K562 treated with DMSO at 1 percent for 4 hours (cell line): ENCODE data around the gene CDC42EP5. TPM values are rescaled to one million over a fixed set of nuclear protein-coding genes. Genes with fewer than 3 reads are reported as not detected.

Experiments used
- total RNA-seq: library from RNA; unstranded; fragments of 300-600 nt; gene quantifications from 2 replicates; pipeline ENCODE4 v1.2.3, GENCODE V29; 2022; ENCODE audit not compliant: insufficient read depth

Gene CDC42EP5
- 3.0 TPM in 1 of 2 replicates, not detected in the other for total RNA-seq

DNA sequence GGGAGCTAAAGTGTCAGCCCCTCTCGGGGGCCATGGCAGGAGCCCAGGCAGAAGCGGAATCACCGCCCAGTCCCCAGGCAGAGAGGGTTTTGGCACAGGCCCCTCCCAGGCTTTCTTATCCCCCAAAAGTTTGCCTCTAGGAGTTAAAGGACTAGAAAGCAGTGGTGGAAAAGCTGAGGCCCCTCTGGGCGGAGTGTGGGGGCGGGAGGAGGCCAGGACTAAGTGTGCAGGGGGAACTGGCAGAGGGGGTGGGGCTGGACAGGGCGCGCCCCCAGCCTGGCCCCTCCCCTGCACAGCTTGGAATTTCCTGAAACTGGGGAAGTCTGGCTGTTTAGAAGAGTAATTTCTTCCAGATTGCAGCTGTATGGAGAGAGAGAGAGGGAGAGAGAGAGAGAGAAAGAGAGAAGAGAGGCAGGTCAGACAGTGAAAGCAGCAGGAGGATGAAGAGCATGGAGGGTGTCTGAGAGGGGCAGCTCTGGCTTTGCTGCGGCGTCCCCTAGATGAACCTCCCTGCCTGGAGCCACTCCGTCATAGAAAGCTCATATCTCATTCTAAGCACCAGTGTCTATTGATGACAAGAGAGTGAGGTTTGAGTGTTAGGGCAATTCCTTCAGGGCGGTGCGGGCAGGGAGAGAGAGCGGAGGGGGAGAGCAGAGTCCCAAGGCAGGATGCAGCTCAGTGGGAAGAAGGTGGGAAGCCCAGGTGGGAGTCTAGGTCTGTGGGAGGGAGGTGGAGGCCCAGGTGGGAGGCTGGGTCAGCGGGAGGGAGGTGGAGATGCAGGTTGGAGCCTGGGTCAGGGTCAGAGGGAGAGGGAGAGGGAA lies at the start of gene CDC42EP5:
TSS of gene CDC42EP5 (minus strand) at position 226 of the 821 bp plus-strand sequence. CDS start 7,749 bp downstream, outside the sequence.

DNA sequence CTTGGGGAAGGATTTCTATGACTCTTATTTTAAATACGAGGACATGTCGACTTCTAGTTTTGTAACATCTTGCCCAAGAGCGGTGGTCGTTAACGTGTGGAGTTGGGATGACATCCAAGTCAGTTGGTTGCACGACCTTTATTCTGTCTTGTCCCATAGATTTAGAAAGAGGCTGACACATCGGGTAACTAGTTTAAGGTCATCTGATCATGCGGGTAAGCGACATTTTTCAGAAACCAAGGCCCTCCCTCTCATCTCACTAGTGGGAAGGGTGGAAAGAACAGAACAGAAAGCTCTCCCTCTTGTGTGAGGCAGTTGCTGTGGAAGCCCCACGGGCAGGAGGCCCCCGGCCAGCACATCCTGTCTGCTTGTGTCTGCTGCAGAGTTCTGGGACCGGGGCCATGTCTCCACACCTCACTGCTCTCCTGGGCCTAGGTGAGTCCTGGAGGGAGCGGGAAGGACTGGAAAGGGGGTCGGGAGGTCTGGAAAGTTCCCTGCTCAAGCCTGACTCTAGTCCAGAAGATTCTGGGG lies 29.5 kb upstream of the CDC42EP5 start, which contains the start of gene LAIR2:
TSS of gene LAIR2 (plus strand) at position 314 of the 531 bp plus-strand sequence. CDS start at position 402, 88 bp downstream.

DNA sequence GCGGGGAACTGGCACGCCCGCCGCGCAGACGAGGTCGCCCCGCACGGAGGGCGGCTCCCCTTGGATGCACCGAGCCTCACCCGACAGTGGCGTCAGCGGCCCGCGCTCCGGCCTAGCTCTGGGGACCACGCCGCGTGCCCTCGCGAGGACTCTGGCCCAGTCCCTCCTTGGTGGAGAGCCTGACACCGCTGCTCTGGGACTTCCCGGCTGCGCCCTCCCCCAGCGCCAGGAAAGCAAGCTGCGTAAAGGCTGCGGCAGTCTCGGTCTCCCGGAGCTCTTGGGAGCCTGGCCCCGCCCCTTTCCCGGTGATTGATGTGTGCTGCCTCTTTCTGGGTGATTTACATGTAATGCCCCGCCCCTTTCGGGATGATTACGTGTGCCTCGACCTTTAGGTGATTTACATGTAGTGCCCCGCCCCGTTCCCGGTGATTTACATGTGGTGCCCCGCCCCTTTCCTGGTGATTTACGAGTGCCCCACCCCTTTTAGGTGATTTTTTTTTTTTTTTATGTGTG lies 9.5 kb downstream of the CDC42EP5 start, which contains the start of gene LENG9:
TSS of gene LENG9 (minus strand) at position 248 of the 513 bp plus-strand sequence. CDS start 252 bp downstream, outside the sequence.

DNA sequence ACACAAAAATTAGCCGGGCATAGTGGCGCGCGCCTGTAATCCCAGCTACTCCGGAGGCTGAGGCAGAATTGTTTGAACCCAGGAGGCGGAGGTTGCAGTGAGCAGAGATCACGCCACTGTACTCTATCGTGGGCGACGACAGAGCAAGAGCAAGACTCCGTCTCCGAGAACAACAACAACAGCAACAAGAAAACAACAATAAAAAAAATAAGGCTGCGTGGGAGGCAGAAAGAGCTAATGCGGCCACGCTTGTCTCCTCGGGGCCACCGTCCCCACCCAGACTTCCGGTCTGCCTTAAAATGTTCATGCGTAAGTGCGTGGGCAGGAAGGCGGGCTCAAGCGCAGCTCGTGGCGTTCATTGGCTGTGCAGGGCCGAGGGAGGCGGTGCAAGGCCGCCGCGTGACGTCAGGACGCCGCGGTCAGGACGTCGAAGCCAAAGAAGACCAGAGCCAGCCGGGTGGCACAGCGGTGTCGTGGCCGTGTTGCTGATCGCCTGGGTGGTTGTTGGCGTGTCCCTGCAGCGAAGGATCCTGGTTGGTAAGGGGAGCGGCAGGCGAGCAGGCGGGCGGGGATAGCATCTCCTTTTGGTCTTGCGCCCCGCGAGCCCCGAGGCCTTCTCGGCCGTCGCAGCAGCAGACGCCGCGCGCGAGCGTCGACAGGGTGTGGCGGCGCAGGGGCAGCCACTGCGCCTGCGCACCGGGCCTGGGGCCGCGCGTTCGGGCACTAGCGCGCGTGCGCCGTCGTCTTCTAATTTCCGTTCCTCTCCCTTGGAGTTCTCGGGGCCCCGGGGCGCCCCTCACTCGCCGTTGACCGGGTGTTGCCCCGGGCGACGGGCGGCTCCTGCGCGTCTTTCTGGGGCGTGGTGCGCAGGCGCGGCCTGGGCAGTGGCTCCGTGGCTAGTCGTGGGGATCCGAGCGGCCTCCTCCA lies 24.1 kb downstream of the CDC42EP5 start, which contains the start of gene LENG8:
TSS of gene LENG8 (plus strand) at position 426 of the 927 bp plus-strand sequence. CDS start 2,146 bp downstream, outside the sequence.

GRCh38 chr19:54415208-54415900 lies 57.7 kb downstream of the CDC42EP5 start, which contains the start of gene TTYH1:
TTYH1 (plus strand) TSS chr19:54415464; CDS start chr19:54415553, 89 bp downstream.

Other genes with a start within 250 kb of the CDC42EP5 start
- not detected in 2 replicates for gene LILRA6, start 230.5 kb downstream of the CDC42EP5 start, total RNA-seq
- not detected in 2 replicates for gene LILRB5, start 216.0 kb downstream of the CDC42EP5 start, total RNA-seq
- gene LILRB2, start 192.2 kb downstream of the CDC42EP5 start, total RNA-seq = not detected in 2 replicates
- not detected in 2 replicates for gene LILRA5, start 160.1 kb downstream of the CDC42EP5 start, total RNA-seq
- not detected in 2 replicates for gene LILRA4, start 134.1 kb downstream of the CDC42EP5 start, total RNA-seq
- gene LAIR1, start 108.4 kb downstream of the CDC42EP5 start, total RNA-seq = not detected in 2 replicates
- gene TTYH1, start 57.8 kb downstream of the CDC42EP5 start, total RNA-seq = not detected in 2 replicates
- 158 and 187 TPM in 2 replicates for gene LENG8, start 24.1 kb downstream of the CDC42EP5 start, total RNA-seq
- 0.34 and 0.69 TPM in 2 replicates for gene LENG9, start 9.5 kb downstream of the CDC42EP5 start, total RNA-seq
- not detected in 2 replicates for gene LAIR2, start 29.5 kb upstream of the CDC42EP5 start, total RNA-seq
- 7.6 and 8.0 TPM in 2 replicates for gene LILRA2, start 100.5 kb upstream of the CDC42EP5 start, total RNA-seq
- gene LILRA1, start 120.3 kb upstream of the CDC42EP5 start, total RNA-seq = not detected in 2 replicates
- not detected in 2 replicates for gene LILRB1, start 157.2 kb upstream of the CDC42EP5 start, total RNA-seq
- gene LILRB4, start 189.7 kb upstream of the CDC42EP5 start, total RNA-seq = not detected in 2 replicates